Measurements from ENCODE around the gene SETDB2.

Gene SETDB2

GRCh38 chr13:49464621-49465325 is 20.7 kb downstream of the SETDB2 start:
- no peak for DNase-seq (ENCODE audit: low read depth in 2 of 3, low spot score in 1 of 3)

- DNase-seq (ENCODE audit: low read depth in 2 of 3, low spot score in 1 of 3): no peak
Observed at GRCh38 chr13:49466292-49466838, 22.3 kb downstream of the SETDB2 start.

- no peak for DNase-seq (ENCODE audit: low read depth in 2 of 3, low spot score in 1 of 3)
Observed at GRCh38 chr13:49472186-49472585, 28.1 kb downstream of the SETDB2 start.

- DNase-seq (ENCODE audit: low read depth in 2 of 3, low spot score in 1 of 3): no peak
Observed at GRCh38 chr13:49476529-49476928, 32.5 kb downstream of the SETDB2 start.

GRCh38 chr13:49481788-49482187 is 37.7 kb downstream of the SETDB2 start:
- no peak for DNase-seq (ENCODE audit: low read depth in 2 of 3, low spot score in 1 of 3)

GRCh38 chr13:49488563-49488962 is 44.5 kb downstream of the SETDB2 start:
- no peak for DNase-seq (ENCODE audit: low read depth in 2 of 3, low spot score in 1 of 3)

GRCh38 chr13:49494645-49495044 is 50.6 kb downstream of the SETDB2 start:
- DNase-seq (ENCODE audit: low read depth in 2 of 3, low spot score in 1 of 3): no peak

- peak; percentile 80 to 86 (median 86) for DNase-seq (ENCODE audit: low read depth in 2 of 3, low spot score in 1 of 3)
Observed at GRCh38 chr13:49495783-49496762, 52.0 kb downstream of the SETDB2 start, which contains the start of gene PHF11. PHF11 (plus strand) TSS chr13:49495953; CDS start chr13:49496002, 49 bp downstream.

GRCh38 chr13:49496837-49497236 is 52.8 kb downstream of the SETDB2 start:
- peak in 2 of 3 donors; percentile 53 to 66 for DNase-seq (ENCODE audit: low read depth in 2 of 3, low spot score in 1 of 3)

GRCh38 chr13:49497272-49497671 is 53.2 kb downstream of the SETDB2 start:
- no peak for DNase-seq (ENCODE audit: low read depth in 2 of 3, low spot score in 1 of 3)

- no peak for DNase-seq (ENCODE audit: low read depth in 2 of 3, low spot score in 1 of 3)
Observed at GRCh38 chr13:49498206-49498605, 54.1 kb downstream of the SETDB2 start.

- DNase-seq (ENCODE audit: low read depth in 2 of 3, low spot score in 1 of 3): no peak
Observed at GRCh38 chr13:49499889-49500660, 56.0 kb downstream of the SETDB2 start.

GRCh38 chr13:49502954-49503353 is 58.9 kb downstream of the SETDB2 start:
- DNase-seq (ENCODE audit: low read depth in 2 of 3, low spot score in 1 of 3): no peak

GRCh38 chr13:49503951-49504350 is 59.9 kb downstream of the SETDB2 start:
- no peak for DNase-seq (ENCODE audit: low read depth in 2 of 3, low spot score in 1 of 3)

GRCh38 chr13:49512578-49512977 is 68.5 kb downstream of the SETDB2 start:
- DNase-seq (ENCODE audit: low read depth in 2 of 3, low spot score in 1 of 3): no peak

GRCh38 chr13:49516467-49516866 is 72.4 kb downstream of the SETDB2 start:
- no peak for DNase-seq (ENCODE audit: low read depth in 2 of 3, low spot score in 1 of 3)

GRCh38 chr13:49517461-49517860 is 73.4 kb downstream of the SETDB2 start:
- DNase-seq (ENCODE audit: low read depth in 2 of 3, low spot score in 1 of 3): no peak

- DNase-seq (ENCODE audit: low read depth in 2 of 3, low spot score in 1 of 3): no peak
Observed at GRCh38 chr13:49521224-49521623, 77.2 kb downstream of the SETDB2 start.

GRCh38 chr13:49524740-49525501 is 80.8 kb downstream of the SETDB2 start:
- DNase-seq (ENCODE audit: low read depth in 2 of 3, low spot score in 1 of 3): no peak

GRCh38 chr13:49527123-49527522 is 83.0 kb downstream of the SETDB2 start:
- DNase-seq (ENCODE audit: low read depth in 2 of 3, low spot score in 1 of 3): no peak

All from stimulated activated CD4-positive, alpha-beta T cell treated with anti-CD3 and anti-CD28 coated beads, Interleukin-12 subunit alpha, Interleukin-12 subunit beta, amount 100 ng/mL, for 48 hours (primary cell).